ENCODE data around the gene JUP.
A peak's percentile ranks its signal among the peaks of the same experiment; 100 is the strongest.

The JUP gene

GRCh38 chr17:41760878-41761277 is 25.6 kb downstream of the JUP start:
- DNase-seq (ENCODE audit: extremely low read depth in 1 of 2, low read depth in 1 of 2): no peak

GRCh38 chr17:41758601-41759000 is 27.9 kb downstream of the JUP start:
- DNase-seq (ENCODE audit: extremely low read depth in 1 of 2, low read depth in 1 of 2): no peak

- no peak for DNase-seq (ENCODE audit: extremely low read depth in 1 of 2, low read depth in 1 of 2)
Measured at GRCh38 chr17:41754066-41754465, 32.4 kb downstream of the JUP start.

GRCh38 chr17:41751288-41751687 is 35.2 kb downstream of the JUP start:
- no peak for DNase-seq (ENCODE audit: extremely low read depth in 1 of 2, low read depth in 1 of 2)

GRCh38 chr17:41750862-41751261 is 35.6 kb downstream of the JUP start:
- no peak for DNase-seq (ENCODE audit: extremely low read depth in 1 of 2, low read depth in 1 of 2)

- no peak for DNase-seq (ENCODE audit: extremely low read depth in 1 of 2, low read depth in 1 of 2)
Measured at GRCh38 chr17:41748275-41748674, 38.2 kb downstream of the JUP start.

GRCh38 chr17:41741709-41742108 is 44.8 kb downstream of the JUP start:
- DNase-seq (ENCODE audit: extremely low read depth in 1 of 2, low read depth in 1 of 2): no peak

GRCh38 chr17:41740506-41740905 is 46.0 kb downstream of the JUP start:
- no peak for DNase-seq (ENCODE audit: extremely low read depth in 1 of 2, low read depth in 1 of 2)

- DNase-seq (ENCODE audit: extremely low read depth in 1 of 2, low read depth in 1 of 2): no peak
Measured at GRCh38 chr17:41739661-41740352, 46.7 kb downstream of the JUP start.

GRCh38 chr17:41738801-41739112 is 47.8 kb downstream of the JUP start:
- DNase-seq (ENCODE audit: extremely low read depth in 1 of 2, low read depth in 1 of 2): no peak

GRCh38 chr17:41738077-41738800 is 48.3 kb downstream of the JUP start:
- peak; percentile 47 to 51 for DNase-seq (ENCODE audit: extremely low read depth in 1 of 2, low read depth in 1 of 2)

GRCh38 chr17:41737680-41738023 is 48.9 kb downstream of the JUP start:
- DNase-seq (ENCODE audit: extremely low read depth in 1 of 2, low read depth in 1 of 2): no peak

GRCh38 chr17:41736983-41737679 is 49.4 kb downstream of the JUP start:
- no peak for DNase-seq (ENCODE audit: extremely low read depth in 1 of 2, low read depth in 1 of 2)

- DNase-seq (ENCODE audit: extremely low read depth in 1 of 2, low read depth in 1 of 2): no peak
Measured at GRCh38 chr17:41735744-41736143, 50.8 kb downstream of the JUP start.

- DNase-seq (ENCODE audit: extremely low read depth in 1 of 2, low read depth in 1 of 2): no peak
Measured at GRCh38 chr17:41734949-41735313, 51.6 kb downstream of the JUP start.

GRCh38 chr17:41734139-41734948 is 52.2 kb downstream of the JUP start, which contains the start of gene HAP1:
HAP1 (minus strand) TSS chr17:41734643; CDS start chr17:41734634, 9 bp downstream.
- no peak for DNase-seq (ENCODE audit: extremely low read depth in 1 of 2, low read depth in 1 of 2)

GRCh38 chr17:41733348-41734138 is 53.0 kb downstream of the JUP start:
- no peak for DNase-seq (ENCODE audit: extremely low read depth in 1 of 2, low read depth in 1 of 2)

- no peak for DNase-seq (ENCODE audit: extremely low read depth in 1 of 2, low read depth in 1 of 2)
Measured at GRCh38 chr17:41731836-41732235, 54.7 kb downstream of the JUP start.

GRCh38 chr17:41730479-41730878 is 56.0 kb downstream of the JUP start:
- DNase-seq (ENCODE audit: extremely low read depth in 1 of 2, low read depth in 1 of 2): no peak

GRCh38 chr17:41728056-41728455 is 58.5 kb downstream of the JUP start:
- DNase-seq (ENCODE audit: extremely low read depth in 1 of 2, low read depth in 1 of 2): no peak

GRCh38 chr17:41725134-41725533 is 61.4 kb downstream of the JUP start:
- no peak for DNase-seq (ENCODE audit: extremely low read depth in 1 of 2, low read depth in 1 of 2)
